ENCODE measurements around the gene UBAP2.
"Not testable (repeated sequence)": the region's sequence is repeated elsewhere in the genome, so short reads cannot be mapped to it uniquely, and the experiment has no call there.

The UBAP2 gene

DNA sequence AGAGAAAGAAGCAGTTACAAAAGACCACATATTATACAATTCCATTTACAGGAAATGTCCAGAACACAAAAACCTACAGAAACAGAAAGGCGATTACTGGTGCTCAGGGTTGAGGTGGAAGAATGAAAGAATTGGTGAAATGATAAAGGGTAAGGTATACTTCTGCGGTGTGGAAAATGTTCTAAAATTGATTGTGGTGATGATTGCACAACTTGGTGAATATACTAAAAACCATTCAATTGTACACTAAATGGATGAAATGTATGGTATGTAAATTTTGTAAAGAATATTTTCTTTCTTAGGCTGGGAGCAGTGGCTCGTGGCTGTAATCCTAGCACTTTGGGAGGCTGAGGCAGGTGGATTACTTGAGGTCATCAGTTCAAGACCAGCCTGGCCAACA, 72.3 kb downstream of the UBAP2 start:
- DNase-seq (ENCODE audit: low spot score) (no peak), FAIRE-seq (no peak)

DNA sequence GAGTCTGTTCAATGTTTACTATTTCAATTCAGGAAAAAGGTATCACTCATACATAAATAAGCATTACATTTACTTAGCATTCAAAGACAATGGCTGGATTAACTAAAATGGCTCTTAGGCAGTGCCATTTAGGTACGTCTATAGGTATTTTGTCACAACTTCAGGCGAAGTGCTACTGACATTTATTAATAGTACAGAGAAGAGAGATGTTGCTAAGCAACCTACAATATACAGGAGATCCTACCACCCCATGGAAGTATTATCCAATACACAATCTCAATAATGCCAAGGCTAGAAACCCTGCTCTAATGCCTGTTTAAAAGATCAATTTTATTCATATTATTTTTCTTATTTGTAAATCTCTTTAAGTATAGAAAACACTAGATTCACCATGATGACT, 76.0 kb downstream of the UBAP2 start:
- FAIRE-seq = no peak
- no peak for DNase-seq (ENCODE audit: low spot score)

DNA sequence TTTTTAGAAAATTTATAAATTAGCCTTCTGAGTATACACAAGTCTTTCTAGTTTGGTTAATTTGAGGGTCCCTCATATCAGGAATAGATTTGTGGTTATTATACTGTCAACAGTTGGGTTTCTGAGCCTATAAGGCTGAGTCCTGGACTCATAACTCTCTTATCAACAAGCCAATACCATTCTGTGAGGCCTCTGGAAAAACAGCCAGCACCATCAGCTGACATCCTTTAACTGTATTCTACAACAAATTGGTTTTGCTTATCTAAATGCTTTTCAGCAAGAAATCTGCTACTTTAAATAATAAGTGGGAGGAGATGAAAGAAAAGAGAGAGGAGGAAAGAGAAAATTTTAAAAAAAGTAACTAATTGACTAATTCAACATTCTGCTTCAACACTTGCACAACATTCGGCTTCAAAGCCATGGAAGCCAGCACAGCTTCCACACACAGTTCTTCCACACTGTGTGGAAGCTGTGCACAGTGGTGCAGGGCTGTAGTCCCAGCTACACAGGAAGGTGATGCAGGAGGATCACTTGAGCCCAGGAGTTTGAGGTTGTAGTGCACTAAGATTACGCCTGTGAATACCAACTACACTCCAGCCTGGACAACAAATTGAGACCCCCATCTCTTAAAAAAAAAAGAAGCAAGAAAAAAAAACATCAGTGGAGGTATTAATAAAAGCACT, 84.5 kb downstream of the UBAP2 start:
- FAIRE-seq (no peak), DNase-seq (ENCODE audit: low spot score) (no peak)

DNA sequence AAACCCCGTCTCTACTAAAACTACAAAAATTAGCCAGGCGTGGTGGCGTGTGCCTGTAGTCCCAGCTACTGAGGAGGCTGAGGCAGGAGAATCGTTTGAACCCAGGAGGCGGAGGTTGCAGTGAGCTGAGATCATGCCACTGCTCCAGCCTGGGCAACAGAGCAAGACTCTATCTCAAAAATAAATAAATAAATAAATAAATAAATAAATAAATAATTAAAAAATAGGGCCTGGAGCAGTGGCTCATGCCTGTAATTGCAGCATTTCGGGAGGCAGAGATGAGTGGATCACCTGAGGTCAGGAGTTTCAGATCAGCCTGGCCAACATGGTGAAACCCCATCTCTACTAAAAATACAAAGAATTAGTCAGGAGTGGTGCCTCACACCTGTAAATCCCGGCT, 86.2 kb downstream of the UBAP2 start:
- FAIRE-seq; DNase-seq (ENCODE audit: low spot score): not testable (repeated sequence)

DNA sequence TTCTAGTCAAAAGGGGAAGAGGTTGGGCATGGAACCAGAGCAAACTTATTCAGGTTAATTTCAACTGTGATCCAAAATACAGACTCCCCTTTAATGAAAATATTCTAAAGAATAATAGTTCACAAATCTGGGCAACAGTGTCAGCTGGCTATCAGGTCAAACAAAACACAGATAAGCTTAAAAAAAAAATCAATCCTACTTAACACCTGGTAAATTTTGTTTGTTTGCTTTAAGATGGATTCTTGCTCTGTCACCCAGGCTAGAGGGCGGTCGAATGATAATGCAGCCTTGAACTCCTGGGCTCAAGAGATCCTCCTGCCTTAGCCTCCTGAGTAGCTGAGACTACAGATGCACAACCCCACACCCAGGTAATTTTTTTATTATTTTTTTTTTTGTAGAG, 89.0 kb downstream of the UBAP2 start:
- FAIRE-seq (no peak), DNase-seq (ENCODE audit: low spot score) (no peak)

DNA sequence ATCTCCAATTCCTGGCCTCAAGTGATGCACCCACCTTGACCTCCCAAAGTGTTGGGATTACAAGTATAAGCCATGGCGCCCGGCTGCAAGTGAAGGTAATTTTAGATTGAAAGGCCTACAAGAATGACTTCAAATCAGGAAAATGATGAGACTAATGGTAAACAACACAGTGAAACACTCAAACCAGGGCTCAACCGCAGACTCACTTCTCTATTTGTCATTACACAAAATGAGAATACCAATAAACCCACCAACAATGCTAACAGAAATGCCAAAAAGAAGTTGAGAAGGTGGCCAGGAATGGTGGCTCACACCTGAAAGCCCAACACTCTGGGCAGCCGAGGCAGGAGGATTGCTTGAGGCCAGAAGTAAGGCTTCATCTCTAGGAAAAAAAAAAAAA, 92.1 kb downstream of the UBAP2 start:
- FAIRE-seq (no peak), DNase-seq (ENCODE audit: low spot score) (no peak)

DNA sequence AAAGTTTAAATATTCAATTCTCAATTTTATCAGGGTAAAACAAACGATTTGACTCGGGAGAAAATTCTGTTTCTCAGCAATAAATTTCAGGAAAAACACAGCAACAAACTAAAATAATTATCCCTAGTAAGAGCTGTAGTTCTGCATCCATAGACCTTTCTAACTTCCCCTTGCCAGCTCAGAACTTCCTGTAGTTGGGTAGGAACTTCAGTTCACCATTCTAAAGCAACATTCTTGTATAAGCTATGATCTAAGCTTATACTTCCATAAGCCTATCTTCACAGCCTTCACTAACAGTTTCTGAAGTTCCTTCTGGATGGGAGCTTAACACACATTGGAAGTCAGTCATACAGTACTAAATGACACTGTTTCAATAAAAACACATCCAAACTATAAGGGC, 96.6 kb downstream of the UBAP2 start:
- DNase-seq (ENCODE audit: low spot score) (no peak), FAIRE-seq (no peak)

DNA sequence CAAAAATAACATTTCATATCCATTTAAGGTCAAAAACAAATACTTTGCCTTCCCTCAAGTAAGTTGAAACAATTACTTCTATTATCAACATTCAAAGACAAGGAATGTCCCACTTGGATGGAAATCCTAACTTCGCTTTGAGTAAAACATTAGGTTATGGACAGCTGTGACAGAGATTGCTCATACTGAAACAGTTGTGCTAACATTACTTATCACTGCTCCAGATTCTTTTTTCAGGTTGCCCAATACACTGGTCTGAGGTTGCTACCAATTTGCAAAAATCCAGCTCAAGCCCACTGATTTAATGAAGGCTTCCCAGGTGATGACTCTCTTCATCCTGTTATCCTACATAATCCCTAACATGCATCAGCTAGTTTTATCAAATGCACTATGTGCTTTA, 98.3 kb downstream of the UBAP2 start:
- DNase-seq (ENCODE audit: low spot score) (no peak), FAIRE-seq (no peak)

DNA sequence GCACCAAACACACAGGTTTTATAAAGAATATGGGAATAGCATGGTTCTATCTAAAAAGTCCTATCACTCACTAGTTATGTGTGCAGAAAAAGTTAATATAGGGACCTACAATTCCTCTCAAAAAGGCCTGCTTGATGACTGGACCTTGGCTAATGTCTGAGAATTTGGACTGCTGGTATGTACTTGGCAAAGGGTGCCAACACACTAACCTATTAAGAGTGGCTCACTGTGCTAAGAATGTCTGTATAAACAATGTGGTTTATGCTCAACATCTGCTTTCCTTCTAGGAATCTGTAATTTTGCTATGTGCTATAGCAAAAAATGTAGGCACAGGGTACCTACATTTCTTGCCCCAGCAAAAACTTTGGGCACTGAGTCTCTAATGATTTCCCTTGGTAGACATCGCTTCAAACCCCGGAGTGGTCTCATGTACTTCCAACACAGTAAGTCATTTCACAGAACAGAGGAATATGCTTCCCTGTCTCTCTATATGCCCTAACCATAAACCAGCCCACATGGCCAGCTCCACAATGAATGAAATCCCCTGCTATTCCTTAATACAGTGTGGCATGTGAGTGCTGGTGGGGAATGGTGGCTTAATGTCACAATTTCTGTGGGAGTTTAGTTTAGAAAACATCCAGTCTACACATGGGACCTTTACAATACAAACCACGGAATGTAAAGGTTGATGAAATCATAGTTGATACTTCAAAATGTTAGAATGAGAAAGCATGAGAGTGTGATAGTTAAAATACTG, 101.7 kb downstream of the UBAP2 start:
- peak; percentile 91 for FAIRE-seq
- peak; percentile 92 for DNase-seq (ENCODE audit: low spot score)

DNA sequence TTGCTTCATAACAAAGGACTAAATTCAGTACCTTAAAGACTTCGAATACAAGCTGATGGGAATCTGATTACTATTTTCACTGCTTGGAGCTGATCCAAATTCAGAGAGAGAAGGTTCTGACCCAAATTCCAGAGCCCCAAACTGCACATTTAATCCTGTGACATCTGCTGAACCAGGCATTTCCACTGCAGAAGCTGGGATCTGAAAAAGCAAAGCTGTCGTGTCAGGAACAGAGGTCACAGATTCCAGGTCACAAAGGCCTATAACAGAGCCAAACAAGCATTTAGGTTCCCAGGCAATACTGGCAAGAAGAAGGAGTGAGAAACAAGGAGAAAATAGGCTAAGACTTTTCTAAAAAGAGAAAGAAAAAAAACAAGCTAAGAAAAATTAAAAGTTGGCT, 105.3 kb downstream of the UBAP2 start:
- no peak for FAIRE-seq
- no peak for DNase-seq (ENCODE audit: low spot score)

DNA sequence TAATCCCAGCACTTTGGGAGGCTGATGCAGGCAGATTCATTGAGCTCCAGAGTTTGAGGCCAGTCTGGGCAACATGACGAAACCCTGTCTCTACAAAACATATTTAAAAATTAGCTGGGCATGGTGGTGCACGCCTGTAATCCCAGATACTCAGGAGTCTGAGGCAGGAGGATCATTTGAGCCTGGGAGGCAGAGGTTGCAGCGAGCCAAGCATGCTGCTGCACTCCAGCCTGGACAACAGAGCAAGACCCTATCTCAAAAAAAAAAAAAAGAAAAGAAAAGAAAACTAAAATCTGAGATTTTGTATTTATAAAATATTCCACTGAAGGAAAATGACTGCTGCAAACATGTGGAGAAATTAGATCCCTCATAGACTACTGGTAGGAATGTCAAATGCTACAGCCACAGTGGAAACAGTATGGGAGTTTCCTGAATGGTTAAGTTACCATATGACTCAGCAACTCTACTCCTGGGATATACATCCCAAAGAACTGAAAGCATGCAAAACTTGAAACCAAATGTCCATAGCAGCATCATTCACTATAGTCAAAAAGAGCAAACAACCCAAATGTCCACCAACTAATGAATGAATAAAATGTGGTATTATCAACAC, 106.1 kb downstream of the UBAP2 start:
- FAIRE-seq (peak; percentile 74), DNase-seq (ENCODE audit: low spot score) (peak; percentile 60)

DNA sequence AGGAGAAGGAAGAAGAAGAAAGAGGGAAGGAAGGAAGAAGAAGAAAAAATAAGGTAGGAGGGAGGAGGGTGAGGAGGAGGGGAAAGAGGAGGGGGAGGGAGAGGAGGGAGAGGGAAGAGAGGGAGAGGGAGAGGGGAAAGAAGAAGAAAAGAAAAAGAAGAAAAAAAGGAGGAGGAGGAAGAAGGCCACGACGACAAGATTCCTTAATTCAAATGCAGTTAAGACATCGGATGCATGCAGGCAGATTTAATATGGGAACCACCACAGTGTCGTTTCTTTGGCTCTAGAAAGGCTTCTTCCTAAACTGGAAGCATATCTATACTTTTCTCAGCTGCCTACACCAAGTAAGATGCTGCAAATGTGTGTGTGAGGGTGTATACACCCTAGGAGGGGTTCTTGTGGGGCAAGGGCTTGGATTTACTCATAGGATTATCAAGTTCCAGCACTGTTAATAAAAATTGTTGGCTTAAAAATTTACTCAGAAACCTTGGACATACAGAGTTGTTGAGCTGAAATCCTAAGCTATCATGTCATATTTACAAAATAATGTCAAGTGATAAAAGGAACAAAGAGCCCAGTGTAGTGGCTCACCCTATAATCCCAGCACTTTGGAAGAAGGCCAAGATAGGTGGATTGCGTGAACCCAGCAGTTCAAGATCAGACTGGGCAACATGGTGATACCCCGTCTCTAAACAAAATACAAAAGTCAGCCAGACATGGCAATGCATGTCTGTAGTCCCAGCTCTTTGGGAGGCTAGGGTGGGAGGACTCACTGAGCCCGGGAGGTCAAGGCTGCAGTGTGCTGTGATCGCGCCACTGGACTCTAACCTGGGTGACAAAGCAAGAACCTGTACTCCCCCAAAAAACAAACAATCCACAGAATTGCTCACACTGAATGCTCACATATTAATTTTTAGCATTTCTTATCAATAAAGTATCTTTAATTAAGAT, 108.5 kb downstream of the UBAP2 start:
- FAIRE-seq (no peak), DNase-seq (ENCODE audit: low spot score) (no peak)

DNA sequence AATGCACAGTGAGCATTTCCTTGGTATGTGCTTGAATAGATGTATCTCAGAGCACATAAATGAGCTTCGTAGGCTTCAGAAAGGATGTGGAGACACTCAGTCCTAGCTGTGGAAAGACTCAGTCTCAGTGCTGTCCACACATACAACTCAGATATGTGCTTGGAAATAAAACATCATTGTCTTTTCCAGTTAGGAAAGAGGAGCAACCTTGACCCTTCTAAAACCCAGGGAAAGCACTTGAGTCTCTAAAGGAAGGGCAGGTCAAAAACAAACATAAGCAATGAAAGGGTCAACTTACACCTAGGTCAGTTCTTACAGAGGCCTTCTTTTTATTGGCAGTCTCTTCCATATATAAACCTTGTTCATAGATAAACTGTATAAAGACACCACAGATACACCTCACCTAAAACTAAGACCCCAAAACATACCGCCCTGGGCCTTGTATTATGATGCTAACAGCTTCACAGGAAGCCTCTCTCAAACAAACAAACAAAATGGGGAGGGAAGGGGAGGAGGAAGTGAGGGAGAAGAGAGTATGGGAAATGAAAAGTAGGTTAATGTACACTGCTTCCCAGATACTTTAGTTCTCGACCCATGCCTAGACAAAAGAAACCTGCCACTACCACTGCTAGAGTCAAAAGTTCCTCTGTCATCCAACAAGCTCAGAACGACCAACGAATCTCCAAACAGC, 114.4 kb downstream of the UBAP2 start:
- FAIRE-seq = no peak

DNA sequence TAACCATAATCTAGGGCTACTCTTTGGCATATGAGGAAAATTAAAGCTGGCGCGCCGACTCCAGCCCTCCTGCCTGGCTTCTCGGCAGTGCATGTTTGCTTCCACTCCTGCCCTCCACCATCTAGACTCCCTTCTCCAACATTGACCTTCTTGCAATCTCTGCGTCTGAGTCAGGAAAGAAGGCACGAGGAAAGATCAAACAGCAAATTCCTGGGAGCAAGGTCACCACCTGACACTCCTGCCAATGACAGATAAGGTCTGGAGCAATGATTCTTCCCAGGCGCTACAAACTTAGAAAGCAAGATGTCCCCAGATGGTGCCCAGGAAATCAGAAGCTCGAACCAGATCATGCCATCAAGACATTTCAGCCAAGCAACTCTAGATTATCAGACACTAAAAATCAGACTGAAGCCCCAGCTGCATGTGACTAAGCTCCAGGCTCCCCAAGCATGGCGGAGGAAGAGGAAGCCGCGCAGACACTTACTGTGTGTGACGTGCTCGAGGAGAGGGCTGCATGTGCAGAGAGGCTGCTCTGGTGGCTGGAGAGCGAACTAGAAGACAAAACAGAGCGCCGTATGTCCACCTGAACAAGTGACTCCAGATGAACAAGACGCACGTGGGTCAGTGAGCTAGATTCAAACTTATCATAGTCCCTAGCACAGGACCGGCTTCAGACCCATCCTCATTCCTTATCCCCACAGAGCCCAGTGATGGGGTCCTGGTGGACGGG, 116.4 kb downstream of the UBAP2 start:
- FAIRE-seq (no peak), DNase-seq (ENCODE audit: low spot score) (no peak)

More for the DNA sequence above, 114.4 kb downstream of the UBAP2 start:
- DNase-seq (ENCODE audit: low spot score) = no peak

DNA sequence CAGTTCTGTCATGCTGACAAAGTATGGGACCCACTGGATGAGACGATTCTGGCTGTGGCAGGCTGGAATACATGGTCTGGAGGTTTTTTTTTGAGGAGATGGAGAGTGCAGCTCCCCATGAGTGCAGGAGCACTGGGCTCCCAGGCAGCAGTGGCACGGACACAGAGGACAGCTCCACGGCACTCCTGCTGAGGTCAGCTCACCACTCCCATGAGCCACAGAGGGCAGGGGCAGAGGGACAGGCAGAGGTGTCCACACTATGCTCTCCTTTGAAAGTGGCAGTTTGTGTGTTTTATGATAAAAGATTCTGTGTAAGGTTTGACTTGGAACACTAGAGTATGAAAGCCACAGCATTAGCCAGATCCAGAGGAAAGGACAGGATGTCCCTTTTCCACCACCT, 117.4 kb downstream of the UBAP2 start:
- FAIRE-seq (no peak), DNase-seq (ENCODE audit: low spot score) (no peak)

DNA sequence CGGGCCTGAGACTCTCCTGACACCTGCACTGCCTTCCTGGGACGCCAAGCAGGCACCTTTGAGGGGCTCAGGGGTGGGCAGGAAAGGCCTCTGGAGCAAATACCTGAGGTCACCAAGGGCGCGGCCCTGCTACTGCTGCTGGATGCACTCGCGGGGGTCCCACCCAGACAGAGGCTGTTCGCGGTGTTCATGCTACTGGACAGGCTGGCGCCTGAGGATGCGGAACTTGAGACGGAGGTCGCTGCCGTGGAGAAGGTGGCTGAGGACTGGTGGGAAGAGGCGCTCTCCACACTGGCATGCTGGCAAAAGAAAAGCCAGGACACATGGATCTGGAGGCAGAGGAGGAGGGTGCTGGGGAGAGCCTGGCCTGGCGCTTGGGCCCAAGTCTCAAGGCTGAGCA, 121.0 kb downstream of the UBAP2 start:
- DNase-seq (ENCODE audit: low spot score) (no peak), FAIRE-seq (no peak)

DNA sequence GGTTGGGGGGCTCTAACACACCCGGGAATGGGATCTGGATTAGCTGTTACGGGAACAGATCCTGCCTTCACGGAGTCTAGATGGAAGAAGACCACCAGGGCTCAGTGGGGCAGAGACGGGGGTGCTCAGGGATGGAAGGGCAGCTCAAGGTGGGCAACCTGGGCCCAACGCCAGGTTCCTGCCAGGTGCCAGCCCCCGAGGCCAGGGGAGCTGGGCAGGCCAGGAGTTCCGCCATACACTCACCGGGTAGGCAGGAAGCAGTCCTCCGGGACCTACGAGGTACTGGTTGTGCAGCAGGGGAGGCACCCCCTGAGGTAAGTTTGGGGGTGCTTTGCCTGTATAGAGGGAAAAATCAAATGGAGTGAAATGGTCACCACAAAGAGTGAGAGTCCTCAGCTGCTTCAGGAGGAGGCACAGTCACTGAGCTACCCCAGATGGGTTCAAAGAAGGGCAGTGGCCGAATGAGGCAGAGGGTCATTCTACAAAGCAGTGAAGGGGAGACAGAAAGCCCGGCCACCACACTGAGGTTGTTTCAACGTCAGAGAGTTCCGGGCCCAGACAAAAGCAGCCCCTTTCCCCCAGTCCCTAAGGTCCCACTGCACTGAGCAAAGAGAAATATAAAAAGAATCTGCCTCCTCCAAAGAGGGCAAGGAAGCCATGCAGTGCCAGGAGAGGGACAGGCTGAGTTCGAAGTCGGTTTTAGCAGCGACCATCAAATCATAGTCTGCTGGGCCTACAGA, 121.8 kb downstream of the UBAP2 start:
- DNase-seq (ENCODE audit: low spot score) = no peak
- no peak for FAIRE-seq

DNA sequence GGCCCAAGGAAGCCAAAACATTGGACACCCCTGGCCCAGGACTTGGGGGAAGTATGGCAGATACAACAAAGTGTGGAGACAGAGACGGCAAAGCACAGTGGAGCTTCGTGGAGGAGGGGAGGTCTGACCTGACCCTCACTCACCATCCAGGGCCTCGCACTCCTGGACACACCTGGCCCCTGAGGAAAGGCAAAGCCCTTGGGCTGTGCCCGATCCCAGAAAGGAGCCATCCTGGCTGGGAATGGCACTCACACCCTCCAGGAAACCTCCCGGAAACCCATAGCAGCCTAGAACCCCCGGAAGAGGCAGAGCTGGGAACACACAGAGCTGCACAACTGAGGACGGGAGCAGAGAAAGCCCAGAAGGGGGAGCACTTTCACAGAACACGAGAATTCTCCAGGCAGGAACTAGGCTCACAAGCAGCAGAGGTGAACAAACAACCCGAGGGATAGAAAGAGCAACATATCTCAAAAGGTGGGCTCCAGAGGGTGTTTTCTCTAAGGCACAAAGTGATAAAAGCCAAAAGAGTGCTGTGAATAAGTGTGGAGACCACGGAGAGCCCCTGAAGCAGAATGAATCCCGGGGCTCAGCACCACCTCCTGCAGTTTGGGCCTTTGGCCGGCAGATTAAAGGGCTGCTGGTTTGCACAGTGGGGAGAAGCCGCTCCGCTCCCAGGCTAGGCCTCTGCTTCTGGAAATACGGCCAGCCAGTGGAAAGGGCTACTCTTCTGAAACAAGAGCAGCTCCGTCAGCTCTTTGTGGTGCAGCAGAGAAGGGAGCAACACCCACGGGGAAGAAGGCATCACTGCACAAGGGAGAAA, 123.5 kb downstream of the UBAP2 start:
- DNase-seq (ENCODE audit: low spot score) (peak; percentile 36), FAIRE-seq (no peak)
